ENCODE data around the gene SLC10A7. TPM values are rescaled to one million over a fixed set of nuclear protein-coding genes. Genes with fewer than 3 reads are reported as not detected.

The SLC10A7 gene
- polyA plus RNA-seq, 1 donor (not counting 4 experiments of a cell fraction or from before 2014, with no cell fraction given) = 12.7 TPM

DNA sequence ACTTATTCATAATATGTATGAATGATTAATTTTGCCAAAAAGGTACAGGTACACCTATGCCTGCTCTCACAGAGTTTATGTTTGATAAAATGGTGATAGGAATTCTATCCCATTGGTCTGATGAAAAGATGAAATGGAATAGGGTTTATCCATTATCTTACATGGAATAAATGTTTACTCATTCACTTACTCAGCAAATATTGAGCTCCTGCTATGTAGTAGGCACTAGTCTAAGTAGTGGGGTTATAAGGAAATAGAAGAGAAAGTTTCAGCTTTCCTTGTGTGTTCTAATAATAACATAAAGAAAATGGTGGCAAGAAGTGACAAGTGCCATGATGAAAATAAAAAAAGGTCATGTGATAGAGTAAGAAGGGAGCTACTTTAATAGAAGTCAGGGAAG, 12.4 kb upstream of the SLC10A7 start:
- H2AFZ ChIP-seq (ENCODE audit: control insufficient read depth, low read length) = no peak overlapping the region

DNA sequence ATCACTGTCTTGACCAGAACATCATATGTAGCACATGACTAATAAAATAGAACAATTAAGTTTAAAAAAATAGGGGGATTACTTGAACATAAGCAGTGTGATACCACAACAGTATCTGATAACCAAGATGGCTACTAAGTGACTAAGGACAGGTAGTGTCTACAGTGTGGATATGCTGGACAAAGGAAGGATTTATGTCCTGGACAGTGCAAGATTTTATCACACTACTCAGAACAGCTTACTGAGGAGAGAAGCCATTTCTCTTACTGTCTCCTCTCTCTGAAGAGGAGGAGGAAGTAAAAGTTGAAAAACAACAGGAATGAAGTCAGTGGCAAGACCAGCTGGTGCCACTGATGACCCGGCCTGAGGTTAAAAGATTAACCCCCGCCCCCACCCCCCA, 4.0 kb upstream of the SLC10A7 start:
- Histone ChIP-seq H2AFZ (ENCODE audit: control insufficient read depth, low read length) (no peak overlapping the region), H3K27me3 (ENCODE audit: control insufficient read depth, extremely low read depth, insufficient read depth, low read length) (no peaks in the 10 kb centered on the region), H3K36me3 (ENCODE audit: control insufficient read depth in 2 of 2, extremely low read depth in 1 of 2, insufficient read depth in 2 of 2, low read length in 2 of 2) (no peaks in the 10 kb centered on the region), H3K27ac (ENCODE audit: control insufficient read depth, insufficient read depth, low read length) (no peak overlapping the region), H3K4me3 (ENCODE audit: control insufficient read depth in 2 of 3, extremely low read depth in 1 of 3, insufficient read depth in 2 of 3, low read depth in 1 of 3, low read length in 3 of 3) (no peak overlapping the region), H3K9me1 (ENCODE audit: control insufficient read depth, extremely low read depth, insufficient read depth, low read length) (no peaks in the 10 kb centered on the region), H3K4me1 (ENCODE audit: control insufficient read depth, extremely low read depth, insufficient read depth, low read length) (peaks cover 4% of the 10 kb centered on the region), H3K4me2 (ENCODE audit: control insufficient read depth, extremely low read depth, insufficient read depth, low read depth, low read length) (no peak overlapping the region), H3K9me3 (ENCODE audit: control insufficient read depth, low read depth, low read length) (no peaks in the 10 kb centered on the region), H3K79me2 (ENCODE audit: control insufficient read depth, insufficient read depth, low read length) (peaks cover 6% of the 10 kb centered on the region), H4K20me1 (ENCODE audit: control insufficient read depth, extremely low read depth, insufficient read depth, low read length) (no peaks in the 10 kb centered on the region), H3K9ac (ENCODE audit: control insufficient read depth, extremely low read depth, insufficient read depth, low read length) (no peak overlapping the region)
- no peak for TF ChIP-seq EZH2 (IDR thresholded peaks at IDR 0.05; ENCODE audit: low read length)
- TF ChIP-seq, protein P1, sequence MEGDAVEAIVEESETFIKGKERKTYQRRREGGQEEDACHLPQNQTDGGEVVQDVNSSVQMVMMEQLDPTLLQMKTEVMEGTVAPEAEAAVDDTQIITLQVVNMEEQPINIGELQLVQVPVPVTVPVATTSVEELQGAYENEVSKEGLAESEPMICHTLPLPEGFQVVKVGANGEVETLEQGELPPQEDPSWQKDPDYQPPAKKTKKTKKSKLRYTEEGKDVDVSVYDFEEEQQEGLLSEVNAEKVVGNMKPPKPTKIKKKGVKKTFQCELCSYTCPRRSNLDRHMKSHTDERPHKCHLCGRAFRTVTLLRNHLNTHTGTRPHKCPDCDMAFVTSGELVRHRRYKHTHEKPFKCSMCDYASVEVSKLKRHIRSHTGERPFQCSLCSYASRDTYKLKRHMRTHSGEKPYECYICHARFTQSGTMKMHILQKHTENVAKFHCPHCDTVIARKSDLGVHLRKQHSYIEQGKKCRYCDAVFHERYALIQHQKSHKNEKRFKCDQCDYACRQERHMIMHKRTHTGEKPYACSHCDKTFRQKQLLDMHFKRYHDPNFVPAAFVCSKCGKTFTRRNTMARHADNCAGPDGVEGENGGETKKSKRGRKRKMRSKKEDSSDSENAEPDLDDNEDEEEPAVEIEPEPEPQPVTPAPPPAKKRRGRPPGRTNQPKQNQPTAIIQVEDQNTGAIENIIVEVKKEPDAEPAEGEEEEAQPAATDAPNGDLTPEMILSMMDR (optimal IDR thresholded peaks at IDR 0.05 in 1 of 3, IDR thresholded peaks at IDR 0.05 in 1 of 3, conservative IDR thresholded peaks at IDR 0.05 in 1 of 3; ENCODE audit: extremely low read depth in 1 of 3, insufficient read depth in 2 of 3, low read length in 3 of 3) = no peak
- dilution Hi-C loops (cut with MboI; ENCODE audit: extremely low pct_ligation_motif_present, low sequenced_read_pairs) = no loop called here
- DNase-seq (ENCODE audit: low read depth, low spot score) (no peak), FAIRE-seq (no peak)

More for the DNA sequence above, 12.4 kb upstream of the SLC10A7 start:
- Histone ChIP-seq H3K9me1 (ENCODE audit: control insufficient read depth, extremely low read depth, insufficient read depth, low read length) (no peaks in the 10 kb centered on the region), H3K79me2 (ENCODE audit: control insufficient read depth, insufficient read depth, low read length) (no peaks in the 10 kb centered on the region), H3K4me3 (ENCODE audit: control insufficient read depth in 2 of 3, extremely low read depth in 1 of 3, insufficient read depth in 2 of 3, low read depth in 1 of 3, low read length in 3 of 3) (no peak overlapping the region), H3K9ac (ENCODE audit: control insufficient read depth, extremely low read depth, insufficient read depth, low read length) (no peak overlapping the region), H3K4me1 (ENCODE audit: control insufficient read depth, extremely low read depth, insufficient read depth, low read length) (no peaks in the 10 kb centered on the region), H3K4me2 (ENCODE audit: control insufficient read depth, extremely low read depth, insufficient read depth, low read depth, low read length) (no peak overlapping the region), H3K27me3 (ENCODE audit: control insufficient read depth, extremely low read depth, insufficient read depth, low read length) (no peaks in the 10 kb centered on the region), H3K9me3 (ENCODE audit: control insufficient read depth, low read depth, low read length) (no peaks in the 10 kb centered on the region), H4K20me1 (ENCODE audit: control insufficient read depth, extremely low read depth, insufficient read depth, low read length) (no peaks in the 10 kb centered on the region), H3K36me3 (ENCODE audit: control insufficient read depth in 2 of 2, extremely low read depth in 1 of 2, insufficient read depth in 2 of 2, low read length in 2 of 2) (no peaks in the 10 kb centered on the region), H3K27ac (ENCODE audit: control insufficient read depth, insufficient read depth, low read length) (no peak overlapping the region)
- DNase-seq (ENCODE audit: low read depth, low spot score) (no peak), FAIRE-seq (no peak)
- dilution Hi-C loops (cut with MboI; ENCODE audit: extremely low pct_ligation_motif_present, low sequenced_read_pairs) = no loop called here
- TF ChIP-seq EZH2 (IDR thresholded peaks at IDR 0.05; ENCODE audit: low read length) = no peak
- TF ChIP-seq, protein P1 (optimal IDR thresholded peaks at IDR 0.05 in 1 of 3, IDR thresholded peaks at IDR 0.05 in 1 of 3, conservative IDR thresholded peaks at IDR 0.05 in 1 of 3; ENCODE audit: extremely low read depth in 1 of 3, insufficient read depth in 2 of 3, low read length in 3 of 3) = no peak

All from keratinocyte (primary cell).